NCI-H1930 (cell line): ENCODE measurements around the gene ARGFX.
"Not testable (repeated sequence)": the region's sequence is repeated elsewhere in the genome, so short reads cannot be mapped to it uniquely, and the experiment has no call there.

Experiments used
- DNase-seq, 2 experiments: peaks; one replicate each; lab custom pipeline; 2025; lab: John Stamatoyannopoulos, UW

The ARGFX gene

DNA sequence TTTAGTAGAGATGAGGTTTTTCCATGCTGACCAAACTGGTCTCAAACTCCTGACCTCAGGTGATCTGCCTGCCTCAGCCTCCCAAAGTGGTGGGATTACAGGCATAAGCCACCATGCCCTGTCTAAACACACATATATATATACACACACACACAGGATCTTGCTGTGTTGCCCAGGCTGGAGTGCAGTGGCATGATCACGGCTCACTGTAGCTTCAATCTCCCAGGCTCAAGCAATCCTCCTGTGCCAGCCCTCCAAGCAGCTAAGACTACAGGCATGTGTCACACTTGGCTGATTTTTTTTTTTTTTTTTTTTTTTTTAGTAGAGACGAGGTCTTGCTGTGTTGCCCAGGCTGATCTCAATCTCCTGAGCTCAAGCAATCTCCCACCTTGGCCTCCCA is 32.2 kb downstream of the ARGFX start:
- DNase-seq: not testable (repeated sequence)

DNA sequence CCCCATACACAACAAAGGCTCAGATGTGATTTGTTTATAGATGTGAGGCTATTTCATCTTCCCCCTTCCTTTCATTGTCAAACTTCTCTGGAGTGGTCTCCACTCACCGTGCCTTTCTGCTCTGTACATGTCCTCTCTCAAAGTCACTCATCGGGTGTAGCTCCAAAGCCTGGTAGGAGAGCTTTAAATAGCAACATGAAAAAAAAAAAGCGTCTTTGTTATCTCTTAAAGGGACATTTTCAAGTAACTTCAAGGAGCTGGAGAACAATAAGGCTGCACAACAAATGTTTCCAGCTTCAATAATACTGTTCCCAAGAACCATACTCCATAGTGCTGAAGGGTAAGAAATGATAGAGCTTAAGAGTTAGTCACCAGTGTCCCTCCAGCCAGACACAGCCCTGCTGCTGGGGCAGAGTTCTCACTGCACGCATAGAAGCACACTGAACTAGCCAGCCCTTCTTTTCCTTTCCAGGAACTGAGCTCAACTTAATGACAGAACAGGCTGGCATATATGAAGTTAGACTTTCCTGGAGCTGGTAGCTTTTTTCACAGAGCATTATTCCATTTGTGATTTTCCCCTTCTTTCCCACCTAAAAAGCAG is 33.6 kb downstream of the ARGFX start:
- DNase-seq: no peak

DNA sequence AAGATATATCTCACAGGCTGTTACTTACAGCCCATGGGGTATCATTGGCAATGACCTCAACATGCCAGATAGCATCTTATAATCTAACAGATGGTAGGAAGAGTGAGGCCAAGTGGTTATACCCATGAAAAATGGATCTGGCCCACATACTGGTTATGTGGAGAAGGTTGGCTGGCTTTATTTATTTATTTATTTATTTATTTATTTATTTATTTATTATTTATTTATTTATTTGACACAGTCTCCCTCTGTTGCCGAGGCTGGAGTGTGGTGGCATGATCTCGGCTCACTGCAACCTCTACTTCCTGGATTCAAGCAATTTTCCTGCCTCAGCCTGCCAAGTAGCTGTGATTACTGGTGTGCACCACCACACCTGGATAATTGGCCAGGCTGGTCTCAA is 37.0 kb downstream of the ARGFX start:
- no peak for DNase-seq

DNA sequence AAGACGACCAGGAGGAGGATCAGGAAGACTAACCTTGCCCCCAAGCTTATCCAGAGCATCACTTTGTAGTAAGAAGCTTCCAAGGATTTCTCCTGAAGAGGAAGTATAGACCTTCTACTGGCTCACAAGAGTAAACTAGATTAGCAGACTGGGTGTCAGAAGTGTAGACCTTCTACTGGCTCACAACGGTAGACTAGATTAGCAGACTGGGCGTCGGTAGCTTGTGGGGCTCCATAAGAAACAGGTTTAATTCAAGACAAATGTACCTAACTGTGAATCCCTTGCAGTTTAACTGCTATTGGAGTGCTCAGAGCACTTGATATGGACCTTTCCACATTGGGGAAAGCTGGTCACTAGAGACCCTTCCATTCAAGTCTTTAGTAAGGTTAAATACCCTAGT is 38.4 kb downstream of the ARGFX start:
- no peak for DNase-seq
